Measurements from ENCODE around the gene ZNF202.
"Not testable (repeated sequence)": the region's sequence is repeated elsewhere in the genome, so short reads cannot be mapped to it uniquely, and the experiment has no call there.

ZNF202 gene

DNA sequence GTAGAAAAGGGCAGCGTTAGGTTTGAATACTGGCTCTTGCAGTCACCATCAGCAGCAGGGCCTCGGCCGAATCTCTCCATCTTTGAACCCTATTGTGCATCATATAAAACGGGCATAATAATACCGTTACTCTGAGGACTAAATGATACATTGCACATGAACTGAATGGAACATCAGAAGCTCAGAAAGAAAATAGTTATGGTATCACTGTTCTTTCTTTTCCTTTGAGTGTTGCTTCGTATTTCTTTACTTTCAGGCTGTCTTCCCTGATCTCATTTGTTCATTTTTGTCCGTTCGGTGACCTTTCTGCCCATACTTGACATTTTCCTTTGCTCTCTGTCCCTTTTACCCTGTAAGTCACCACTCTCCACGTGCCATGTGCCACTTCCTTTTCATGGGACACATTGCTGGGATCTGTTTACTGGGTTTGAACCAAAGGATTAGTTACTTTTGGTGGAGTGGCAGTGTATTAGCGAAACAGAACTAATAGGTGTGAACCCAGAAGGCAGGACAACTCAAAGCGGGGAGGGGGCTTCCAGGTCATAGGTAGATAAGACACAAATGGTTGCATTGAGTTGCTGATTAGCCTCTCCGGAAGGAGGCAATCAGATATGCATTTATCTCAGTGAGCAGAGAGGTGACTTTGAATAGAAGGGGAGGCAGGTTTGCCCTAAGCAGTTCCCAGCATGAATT lies 717 bp upstream of the ZNF202 start:
- no peak for DNase-seq (ENCODE audit: low read depth)

GRCh38 chr11:123740787-123741158 lies 687 bp downstream of the ZNF202 start:
- DNase-seq (ENCODE audit: low read depth), result no peak

DNA sequence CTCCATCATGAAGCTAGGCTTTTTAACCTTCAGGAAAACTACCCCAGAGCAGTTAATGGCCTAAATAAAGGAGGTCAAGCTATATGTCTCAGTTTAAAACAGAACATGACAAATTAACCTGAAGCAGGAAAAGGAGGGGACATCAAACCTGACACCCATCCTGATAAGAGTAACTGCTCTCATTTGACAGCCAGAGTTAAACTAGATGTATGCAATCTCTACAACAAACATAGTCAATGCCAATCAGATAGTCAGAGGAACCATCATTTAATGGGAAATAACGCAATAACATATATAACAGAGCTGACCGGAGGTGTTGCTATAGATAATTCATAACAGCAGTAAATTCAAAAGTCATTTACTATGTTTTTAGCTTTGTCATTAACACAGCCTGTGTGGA lies 3.1 kb downstream of the ZNF202 start:
- DNase-seq (ENCODE audit: low read depth), result no peak

DNA sequence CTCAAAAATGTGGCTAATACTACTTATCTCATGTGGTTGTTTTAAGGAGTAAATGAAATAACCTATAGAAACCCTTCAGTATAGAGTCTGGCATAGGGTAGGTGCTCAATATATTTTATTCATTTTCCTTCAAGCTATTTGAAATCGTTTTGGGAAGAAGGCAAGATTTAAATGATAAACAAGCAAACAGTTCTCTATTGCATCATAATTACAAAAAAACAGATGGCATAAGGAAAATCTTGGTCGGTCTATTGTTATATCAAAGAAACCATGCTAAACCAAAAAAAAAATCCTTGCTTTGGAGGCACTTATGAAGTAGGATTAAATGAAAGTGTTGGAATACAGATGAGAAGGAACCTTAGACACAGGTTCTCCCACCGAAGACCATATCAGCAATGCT lies 4.7 kb downstream of the ZNF202 start:
- DNase-seq (ENCODE audit: low read depth), result no peak

- no peak for DNase-seq (ENCODE audit: low read depth)
Measured at GRCh38 chr11:123729602-123730001, 11.9 kb downstream of the ZNF202 start.

- no peak for DNase-seq (ENCODE audit: low read depth)
Measured at GRCh38 chr11:123725995-123726655, 15.3 kb downstream of the ZNF202 start.

DNA sequence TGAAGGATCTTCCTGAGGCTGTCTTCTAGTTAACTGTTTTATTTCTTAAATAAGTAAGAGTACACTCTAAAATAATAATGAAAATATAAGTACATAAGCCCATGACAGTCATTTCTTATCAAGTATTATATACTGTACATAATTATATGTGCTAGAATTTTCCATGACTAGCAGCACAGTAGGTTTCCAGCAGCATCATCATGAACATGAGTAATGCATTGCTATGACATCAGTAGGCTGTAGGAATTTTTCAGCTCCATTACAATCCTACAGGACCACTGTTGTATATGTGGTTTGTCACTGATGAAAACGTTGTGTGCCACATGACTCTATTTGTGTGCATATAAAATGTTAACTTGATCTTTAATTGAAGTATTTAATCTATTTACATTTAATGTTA lies 22.0 kb downstream of the ZNF202 start:
- no peak for DNase-seq (ENCODE audit: low read depth)

GRCh38 chr11:123718469-123718868 lies 23.0 kb downstream of the ZNF202 start:
- no peak for DNase-seq (ENCODE audit: low read depth)

GRCh38 chr11:123718063-123718462 lies 23.4 kb downstream of the ZNF202 start:
- DNase-seq (ENCODE audit: low read depth), result no peak

- not testable (repeated sequence) for DNase-seq (ENCODE audit: low read depth)
Measured at GRCh38 chr11:123712627-123713026, 28.8 kb downstream of the ZNF202 start.

DNA sequence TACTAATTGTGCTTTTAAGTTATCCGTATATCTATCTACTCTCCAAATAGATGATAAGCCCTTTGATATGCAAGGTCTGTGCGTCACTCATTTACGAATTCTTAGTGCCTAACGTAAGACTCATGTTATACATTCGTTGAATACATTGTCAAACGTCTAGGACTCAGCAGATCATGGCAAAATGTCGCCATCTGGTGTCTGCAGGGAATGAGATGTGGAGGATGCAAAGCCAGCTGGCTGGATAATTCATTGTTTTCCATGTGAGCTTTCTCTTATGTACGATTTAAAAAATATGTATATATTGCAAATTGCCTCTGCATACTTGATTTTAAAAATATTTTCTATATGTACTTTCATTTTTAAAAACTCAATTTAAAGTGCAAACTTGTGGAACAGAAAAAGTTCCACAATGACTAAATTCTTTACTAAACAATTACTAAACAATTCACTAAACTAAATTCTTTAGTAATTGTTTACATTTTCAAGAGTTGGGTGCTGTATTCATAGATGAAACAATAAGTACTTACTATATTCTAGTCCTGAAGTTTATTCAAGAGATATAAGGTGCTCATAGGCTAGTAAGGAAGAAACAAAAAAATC lies 33.8 kb downstream of the ZNF202 start:
- DNase-seq (ENCODE audit: low read depth), result no peak

DNA sequence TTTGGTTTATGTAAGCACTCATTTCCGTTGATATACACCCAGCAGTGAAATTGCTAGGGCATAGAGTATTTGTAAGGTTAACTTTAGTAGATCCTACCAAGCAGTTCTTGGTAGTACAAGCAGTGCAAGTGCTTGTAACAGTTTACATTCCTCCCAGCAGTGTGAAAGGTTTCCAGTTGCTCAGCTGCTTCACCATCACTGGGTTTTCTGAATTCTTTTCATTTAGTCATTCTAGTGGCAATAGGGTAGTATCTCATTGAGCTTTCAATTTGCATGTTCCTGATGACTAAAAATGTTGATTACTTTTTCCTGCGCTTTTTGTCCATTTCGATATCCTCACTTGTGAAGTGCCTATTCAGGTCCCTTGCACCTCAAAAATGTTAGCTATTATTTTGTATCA lies 34.3 kb downstream of the ZNF202 start:
- no peak for DNase-seq (ENCODE audit: low read depth)

GRCh38 chr11:123704341-123704740 lies 37.1 kb downstream of the ZNF202 start:
- DNase-seq (ENCODE audit: low read depth), result no peak

GRCh38 chr11:123702696-123703095 lies 38.8 kb downstream of the ZNF202 start:
- DNase-seq (ENCODE audit: low read depth), result no peak

GRCh38 chr11:123702139-123702538 lies 39.3 kb downstream of the ZNF202 start:
- no peak for DNase-seq (ENCODE audit: low read depth)

GRCh38 chr11:123700772-123701171 lies 40.7 kb downstream of the ZNF202 start:
- DNase-seq (ENCODE audit: low read depth), result no peak

GRCh38 chr11:123698546-123699127 lies 42.8 kb downstream of the ZNF202 start:
- DNase-seq (ENCODE audit: low read depth), result no peak

DNA sequence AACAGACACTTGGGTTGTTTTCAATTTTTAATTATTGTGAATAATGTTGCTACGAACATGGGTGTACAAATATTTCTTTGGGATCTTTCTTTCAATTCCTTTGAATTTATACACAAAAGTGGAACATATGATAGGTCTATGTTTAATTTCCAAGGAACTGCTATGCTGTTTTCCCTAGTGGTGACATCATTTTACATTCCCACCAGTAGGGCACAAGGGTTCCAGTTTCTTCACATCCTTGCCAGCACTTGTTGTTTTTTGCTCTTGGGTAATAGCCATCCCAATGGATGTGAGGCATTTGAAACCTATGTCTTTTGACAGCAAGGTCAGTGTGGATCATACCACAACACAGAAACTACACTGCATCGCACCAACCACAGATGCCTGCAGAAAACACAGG lies 45.3 kb downstream of the ZNF202 start:
- DNase-seq (ENCODE audit: low read depth), result no peak

DNA sequence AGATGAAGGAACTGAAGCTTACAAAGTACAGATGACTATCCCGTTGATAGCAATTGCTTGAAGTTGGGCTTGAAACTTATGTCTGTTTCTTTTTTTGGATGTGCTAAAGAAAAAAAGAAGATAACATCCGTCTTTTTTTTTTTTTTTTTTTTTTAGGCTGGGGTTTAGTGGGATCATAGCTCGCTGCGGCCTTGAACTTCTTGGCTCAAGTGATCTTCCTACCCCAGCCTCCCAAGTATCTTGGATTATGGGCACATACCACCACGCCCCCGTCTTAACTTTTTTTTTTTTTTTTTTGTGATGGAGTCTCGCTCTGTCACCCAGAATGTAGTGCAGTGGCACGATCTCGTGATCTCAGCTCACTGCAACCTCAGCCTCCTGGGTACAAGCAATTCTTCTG lies 46.2 kb downstream of the ZNF202 start:
- DNase-seq (ENCODE audit: low read depth), result no peak

DNA sequence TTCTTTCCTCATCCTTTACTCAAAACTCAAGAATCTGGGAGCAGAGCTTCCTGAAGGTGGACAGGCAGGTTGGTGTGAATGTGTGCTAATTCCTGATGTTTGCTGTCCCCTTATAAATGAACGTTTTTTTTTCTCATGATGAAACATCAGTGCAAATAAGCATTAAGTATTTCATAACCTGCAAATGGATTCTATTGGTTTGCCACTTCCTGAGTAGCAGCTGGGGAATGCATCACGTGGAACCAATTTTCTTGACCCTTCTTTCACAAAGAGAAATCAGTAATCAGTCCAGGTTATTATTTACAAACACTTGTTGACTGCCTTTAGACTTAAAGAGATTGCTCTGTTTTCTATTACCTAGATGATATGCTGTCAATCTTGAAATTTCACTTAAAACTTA lies 46.9 kb downstream of the ZNF202 start:
- no peak for DNase-seq (ENCODE audit: low read depth)

DNA sequence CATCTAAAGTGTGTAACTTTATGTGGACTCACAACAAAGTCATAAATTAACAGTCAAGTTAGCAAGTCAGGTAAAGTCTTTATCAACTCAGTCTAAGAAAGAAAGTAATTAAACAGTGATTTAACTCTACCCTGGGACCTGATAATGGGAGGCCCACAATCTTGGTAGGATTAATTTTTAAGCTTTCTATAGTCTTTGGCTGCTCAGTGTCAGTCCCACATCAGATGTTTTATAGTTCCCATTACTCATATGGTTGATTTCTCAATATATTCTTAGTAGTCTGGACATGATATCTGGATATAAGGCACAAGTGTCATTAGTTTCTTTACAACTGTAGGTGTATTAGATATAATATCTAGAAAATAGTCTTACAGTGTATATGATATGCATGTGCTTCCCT lies 48.5 kb downstream of the ZNF202 start:
- DNase-seq (ENCODE audit: low read depth), result no peak

- no peak for DNase-seq (ENCODE audit: low read depth)
Measured at GRCh38 chr11:123690485-123690884, 51.0 kb downstream of the ZNF202 start.

- no peak for DNase-seq (ENCODE audit: low read depth)
Measured at GRCh38 chr11:123684601-123685000, 56.9 kb downstream of the ZNF202 start.

Measured in activated T-helper 9 cell treated with anti-CD3 and anti-CD28 coated beads, Interleukin-2, amount 50 U/mL, for 16 hours (primary cell).